Skeletal muscle cell (primary cell): ENCODE measurements around the gene ADGRA1.
"Not testable (repeated sequence)": the region's sequence is repeated elsewhere in the genome, so short reads cannot be mapped to it uniquely, and the experiment has no call there.

Experiments used
- DNase-seq: peaks from one replicate; pipeline ENCODE4 v3.0.0-alpha.2; 2010; ENCODE audit warnings: low read depth
- H3K4me3 ChIP-seq: 2 replicates; pipeline ENCODE4 v1.5.1; 2011; ENCODE audit warnings: low read depth, mild to moderate bottlenecking, control low read depth, low read length, moderate library complexity

Gene ADGRA1

DNA sequence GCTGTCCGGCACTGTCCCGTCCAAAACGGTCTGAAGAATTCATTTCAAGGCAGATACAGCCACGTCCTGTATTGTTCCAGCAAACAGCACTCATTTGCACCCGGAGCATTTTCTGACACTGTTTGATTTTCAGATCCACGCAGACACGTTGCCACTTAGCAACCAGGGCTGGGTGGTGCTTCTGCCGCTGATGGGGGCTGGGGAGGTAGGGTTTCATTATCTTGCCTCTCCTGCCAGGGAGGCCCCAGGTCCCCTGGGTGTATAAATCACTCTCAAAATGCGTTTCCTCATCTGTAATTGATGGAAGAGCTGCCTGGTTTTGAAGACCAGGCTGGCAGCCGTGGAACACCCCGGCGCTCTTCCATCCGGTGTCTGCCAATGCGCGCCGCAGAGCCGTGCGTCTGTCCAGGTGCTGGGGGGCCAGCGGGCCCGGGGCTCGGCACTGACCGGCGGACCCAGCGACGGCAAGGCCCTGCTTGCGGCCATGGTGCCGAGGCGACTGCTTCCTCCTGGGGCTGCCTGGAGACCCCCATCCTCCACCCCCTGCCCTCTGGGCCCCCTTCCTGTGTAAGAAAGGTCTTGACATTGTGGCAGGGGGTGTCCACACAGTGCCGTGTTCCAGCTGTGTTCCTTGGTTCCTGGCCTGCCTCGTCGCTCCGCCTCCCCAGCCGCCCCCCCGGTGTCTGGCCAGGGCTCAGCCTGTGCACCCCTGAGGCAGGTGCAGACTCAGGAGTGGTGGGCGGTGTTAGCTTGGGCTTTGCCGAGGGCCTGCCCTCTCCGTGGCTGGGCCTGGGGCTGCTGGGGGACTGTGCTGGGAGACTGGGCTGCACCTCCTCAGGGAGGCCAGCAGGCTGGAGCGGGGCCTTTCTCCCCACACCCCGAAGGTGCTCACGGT is 16.6 kb downstream of the ADGRA1 start:
- H3K4me3 ChIP-seq: no peak overlapping the region
- no peak for DNase-seq

DNA sequence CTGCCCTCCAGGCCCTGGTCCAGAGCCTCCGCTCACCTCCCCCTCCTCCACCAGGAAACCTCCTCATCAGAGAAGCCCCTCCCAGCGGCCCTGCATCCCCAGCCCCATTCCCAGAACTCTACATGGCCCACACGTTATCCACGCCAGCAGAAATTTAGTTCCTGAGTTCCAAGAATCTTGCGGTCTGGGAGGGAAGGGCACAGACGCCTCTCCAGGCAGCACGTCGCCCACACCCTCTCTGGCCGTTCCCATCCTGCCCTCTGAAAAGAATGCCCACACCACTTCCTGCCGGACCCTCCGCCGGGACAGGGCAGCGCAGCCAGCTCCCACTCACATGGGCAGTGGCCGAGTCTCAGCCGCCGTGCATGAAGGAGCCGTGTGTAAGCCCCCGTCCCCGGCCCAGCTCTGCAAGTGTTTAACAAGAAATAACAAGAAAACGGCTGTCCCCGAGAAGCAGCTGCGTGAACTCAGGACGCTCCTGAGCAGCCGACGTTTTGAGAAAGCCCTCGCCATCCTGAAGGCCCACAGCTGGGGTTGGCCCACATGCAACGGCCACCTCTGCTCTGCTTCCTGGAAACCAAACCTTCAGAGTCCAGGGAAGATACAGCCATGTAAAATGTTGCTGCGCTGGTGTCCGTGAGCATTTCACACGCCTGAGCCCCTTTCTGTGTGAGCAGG is 17.4 kb downstream of the ADGRA1 start:
- H3K4me3 ChIP-seq: no peak overlapping the region
- no peak for DNase-seq

DNA sequence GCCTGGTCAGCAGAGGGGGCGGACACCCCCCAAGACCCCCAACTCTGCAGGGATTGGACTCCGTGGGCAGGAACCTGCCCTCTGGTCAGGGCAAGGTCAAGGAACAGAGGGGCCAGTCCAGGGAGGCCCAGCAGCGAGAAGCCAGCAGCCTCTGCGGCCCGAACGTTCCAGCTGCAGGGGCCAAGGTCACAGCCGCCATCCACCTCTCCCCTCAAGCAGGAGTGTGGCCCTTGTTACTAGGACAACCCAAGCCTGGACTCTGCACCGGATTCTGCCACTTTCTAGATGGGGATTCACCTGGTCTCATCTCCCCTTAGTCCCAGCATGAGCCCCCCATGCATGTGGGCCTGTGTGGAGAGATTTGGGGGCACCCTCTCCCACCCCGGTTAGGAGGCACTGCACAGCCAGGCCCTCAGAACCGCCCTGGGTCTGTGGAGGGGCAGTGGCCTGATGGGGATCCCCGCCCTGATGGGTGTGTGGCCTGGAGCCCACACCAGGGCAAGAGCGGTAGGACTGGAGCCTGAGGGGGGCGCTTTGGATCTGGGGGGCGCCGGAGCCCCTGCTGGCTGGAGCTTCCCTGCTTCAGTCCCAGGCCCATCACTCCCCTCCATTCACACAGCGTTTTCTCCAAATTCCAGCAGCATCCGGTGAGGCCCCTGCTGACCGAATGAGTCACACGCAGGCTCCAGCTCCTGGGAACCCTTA is 18.1 kb downstream of the ADGRA1 start:
- no peak for DNase-seq
- H3K4me3 ChIP-seq: no peak overlapping the region

DNA sequence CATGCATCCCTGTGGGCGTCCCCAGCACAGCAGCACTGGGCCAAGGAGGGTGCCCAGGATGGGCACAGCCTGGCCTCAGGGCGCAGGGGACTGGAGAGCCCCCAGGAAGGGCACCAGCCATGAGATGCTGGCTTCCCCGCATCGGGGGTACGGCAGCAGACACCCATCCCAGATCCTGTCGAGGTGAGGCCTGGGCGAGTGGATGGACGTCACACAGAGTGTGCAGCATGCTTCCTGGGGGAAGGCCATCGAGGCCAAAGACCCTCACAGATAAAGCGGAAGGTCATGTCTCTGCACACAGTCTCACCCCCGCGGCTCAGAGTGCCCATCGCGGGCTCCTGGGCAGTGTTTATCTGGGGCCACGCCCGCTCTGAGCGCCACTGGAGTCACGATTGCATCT is 18.8 kb downstream of the ADGRA1 start:
- DNase-seq: no peak

DNA sequence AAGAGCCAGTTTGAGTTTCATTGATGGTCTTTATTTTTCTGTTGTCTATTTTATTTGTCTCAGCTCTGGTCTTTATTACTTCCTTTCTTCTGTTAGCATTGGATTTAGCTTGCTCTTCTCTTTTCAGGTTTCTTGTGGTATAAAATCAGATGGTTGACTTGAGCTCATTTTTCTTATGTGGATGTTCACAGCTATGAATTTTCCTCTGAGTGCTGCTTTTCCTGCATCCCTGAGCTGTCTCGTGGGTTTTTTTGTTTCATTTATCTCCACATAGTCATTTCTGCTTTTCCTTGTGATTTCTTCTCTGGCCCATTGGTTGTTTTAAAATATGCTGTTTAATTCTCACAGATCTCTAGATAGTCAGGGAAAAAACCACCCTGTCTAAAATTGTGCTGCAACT is 19.7 kb downstream of the ADGRA1 start:
- no peak for DNase-seq
- no peak overlapping the region for H3K4me3 ChIP-seq

More for the DNA sequence above, 18.8 kb downstream of the ADGRA1 start:
- H3K4me3 ChIP-seq: no peak overlapping the region

DNA sequence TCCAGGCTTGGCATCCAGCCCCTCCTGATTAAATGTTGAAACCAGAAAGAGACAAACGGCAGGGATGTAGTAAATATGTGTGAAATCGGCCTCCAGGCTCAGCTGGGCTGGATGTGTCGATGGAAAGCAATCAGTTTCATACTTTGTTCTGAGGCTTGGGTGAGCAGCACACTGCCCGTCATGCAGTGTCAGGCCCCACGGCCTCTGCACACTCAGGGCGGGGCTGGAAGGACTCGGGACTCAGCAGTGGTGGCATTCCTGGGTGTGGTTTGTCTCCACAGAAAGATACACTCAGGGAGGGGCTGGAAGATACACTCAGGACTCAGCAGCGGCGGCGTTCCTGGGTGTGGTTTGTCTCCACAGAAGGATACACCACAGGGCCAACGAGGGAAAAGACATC is 22.0 kb downstream of the ADGRA1 start:
- no peak overlapping the region for H3K4me3 ChIP-seq
- no peak for DNase-seq

DNA sequence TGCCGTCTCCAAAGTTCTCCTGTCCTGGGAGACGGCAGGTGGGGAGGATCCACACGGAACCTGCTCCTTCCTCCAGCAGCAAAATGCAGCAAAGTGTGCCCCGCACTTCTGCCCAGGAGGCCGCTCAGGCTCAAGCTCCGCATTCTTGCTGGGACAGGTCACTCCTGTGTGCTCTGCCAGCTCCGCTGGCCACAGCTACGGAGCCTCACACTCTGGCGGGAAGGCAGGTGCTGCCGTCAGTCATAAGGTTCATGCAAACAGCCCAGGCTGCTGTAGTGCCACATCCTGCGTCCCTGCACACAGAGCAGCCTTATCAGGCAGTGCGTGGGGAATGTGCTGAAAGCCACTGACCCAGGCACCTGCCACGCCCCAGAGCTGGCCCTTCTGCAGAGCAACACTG is 22.4 kb downstream of the ADGRA1 start:
- no peak for DNase-seq
- no peak overlapping the region for H3K4me3 ChIP-seq

DNA sequence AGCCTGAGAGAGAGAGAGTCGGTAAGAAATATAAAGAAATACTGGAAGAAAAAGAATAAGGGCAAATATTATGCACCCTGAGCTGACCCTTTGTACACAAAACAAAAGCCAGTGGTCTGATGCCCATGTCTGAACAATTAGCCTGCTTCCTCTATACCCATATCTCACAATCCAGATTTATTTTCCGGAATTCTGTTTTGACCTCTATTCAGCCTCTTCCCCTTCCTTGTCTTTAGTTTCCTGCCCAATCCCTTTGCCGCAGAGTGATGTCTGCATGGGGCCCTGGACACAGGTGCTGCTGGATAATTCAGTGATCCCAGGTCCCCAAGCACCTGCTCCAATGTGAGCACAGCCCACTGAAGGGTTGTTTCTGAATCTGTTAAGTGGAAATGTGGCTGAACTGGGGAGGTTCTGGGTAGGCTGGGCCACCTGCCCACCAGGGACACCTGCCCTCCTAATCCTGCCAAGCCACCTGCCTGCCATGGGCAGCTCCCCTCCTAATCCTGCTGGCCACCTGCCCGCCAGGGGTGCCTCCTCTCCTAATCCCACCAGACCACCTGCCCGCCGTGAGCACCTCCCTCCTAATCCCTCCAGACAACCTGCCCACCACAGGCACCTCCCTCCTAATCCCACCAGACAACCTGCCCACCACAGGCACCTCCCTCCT is 23.0 kb downstream of the ADGRA1 start:
- no peak overlapping the region for H3K4me3 ChIP-seq
- DNase-seq: no peak

DNA sequence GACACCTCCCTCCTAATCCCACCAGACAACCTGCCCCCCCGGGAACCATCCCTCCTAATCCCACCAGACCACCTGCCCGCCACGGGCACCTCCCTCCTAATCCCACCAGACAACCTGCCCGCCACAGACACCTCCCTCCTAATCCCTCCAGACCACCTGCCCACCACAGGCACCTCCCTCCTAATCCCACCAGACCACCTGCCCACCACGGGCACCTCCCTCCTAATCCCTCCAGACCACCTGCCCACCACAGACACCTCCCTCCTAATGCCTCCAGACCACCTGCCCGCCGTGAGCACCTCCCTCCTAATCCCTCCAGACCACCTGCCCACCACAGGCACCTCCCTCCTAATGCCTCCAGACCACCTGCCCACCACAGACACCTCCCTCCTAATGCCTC is 23.9 kb downstream of the ADGRA1 start:
- H3K4me3 ChIP-seq: not testable (repeated sequence)

DNA sequence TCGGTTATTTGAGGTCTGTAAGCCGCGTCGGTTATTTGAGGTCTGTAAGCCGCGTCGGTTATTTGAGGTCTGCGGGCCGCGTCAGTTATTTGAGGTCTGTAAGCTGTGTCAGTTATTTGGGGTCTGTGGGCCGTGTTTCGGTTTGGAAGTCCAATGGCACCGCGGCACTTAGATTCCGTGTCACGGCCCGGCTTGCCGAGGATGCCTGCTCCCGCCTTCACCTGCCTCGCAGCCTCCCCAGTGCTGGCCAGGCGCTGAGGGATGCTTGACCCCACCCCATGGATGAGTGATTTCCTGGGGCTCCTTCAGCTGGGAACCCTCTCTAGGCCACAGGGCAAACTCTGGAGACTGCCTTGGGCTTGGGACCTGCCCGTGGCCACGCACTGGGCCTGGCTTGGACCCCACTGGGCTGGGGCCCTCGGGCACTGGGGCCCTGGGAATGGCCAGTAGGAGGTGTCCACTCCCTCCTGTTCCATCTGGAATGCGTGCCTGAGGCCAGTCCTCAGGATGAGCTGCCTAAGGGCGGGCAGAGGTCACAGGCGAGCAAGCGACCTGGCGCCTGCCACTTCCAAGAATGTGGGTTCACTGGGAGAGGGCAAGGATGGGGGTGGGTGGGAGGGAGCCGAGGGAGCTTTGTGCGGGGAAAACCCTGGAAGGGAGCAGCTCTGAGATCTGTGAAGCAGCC is 25.6 kb downstream of the ADGRA1 start:
- no peak for DNase-seq
- H3K4me3 ChIP-seq: no peak overlapping the region

More for the DNA sequence above, 23.9 kb downstream of the ADGRA1 start:
- not testable (repeated sequence) for DNase-seq

DNA sequence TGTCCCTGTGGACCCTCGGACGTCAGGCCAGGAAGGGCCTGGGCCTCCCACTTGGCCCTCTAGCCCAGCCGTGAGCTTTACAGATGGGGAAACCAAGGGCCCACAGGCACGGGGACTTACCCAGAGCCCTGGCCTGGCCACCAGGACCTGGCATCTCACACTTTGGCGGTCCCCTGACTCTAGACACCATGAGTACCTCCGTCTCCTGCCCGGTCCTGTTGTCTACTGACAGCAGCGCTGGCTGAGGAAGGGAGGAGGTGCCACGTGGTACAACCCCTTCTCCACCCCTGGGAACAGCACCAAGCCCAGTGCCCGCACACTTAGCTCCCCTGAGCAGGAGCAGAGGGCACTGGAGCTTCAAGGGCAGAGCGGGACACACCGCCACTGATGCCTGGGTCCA is 26.1 kb downstream of the ADGRA1 start:
- no peak overlapping the region for H3K4me3 ChIP-seq
- DNase-seq: no peak

DNA sequence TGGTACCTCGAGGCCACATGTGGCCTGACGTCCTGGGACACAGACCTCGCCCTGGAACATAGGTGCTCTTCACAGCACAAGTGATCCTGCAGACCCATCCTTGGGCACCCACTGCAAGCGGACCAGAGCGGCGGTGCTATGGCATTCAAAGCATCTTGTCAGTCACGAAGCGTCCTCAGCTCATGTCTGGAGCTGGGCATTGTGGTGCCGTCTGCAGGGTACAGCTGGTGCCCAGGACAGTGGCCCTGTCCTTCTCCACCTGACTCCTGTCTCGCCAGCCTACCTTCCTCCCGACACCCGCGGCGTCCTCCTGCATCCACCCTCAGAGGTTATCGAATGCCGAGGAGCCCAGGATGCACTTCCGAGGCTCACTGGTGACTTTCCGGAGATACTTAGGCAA is 26.5 kb downstream of the ADGRA1 start:
- H3K4me3 ChIP-seq: no peak overlapping the region
- DNase-seq: no peak

DNA sequence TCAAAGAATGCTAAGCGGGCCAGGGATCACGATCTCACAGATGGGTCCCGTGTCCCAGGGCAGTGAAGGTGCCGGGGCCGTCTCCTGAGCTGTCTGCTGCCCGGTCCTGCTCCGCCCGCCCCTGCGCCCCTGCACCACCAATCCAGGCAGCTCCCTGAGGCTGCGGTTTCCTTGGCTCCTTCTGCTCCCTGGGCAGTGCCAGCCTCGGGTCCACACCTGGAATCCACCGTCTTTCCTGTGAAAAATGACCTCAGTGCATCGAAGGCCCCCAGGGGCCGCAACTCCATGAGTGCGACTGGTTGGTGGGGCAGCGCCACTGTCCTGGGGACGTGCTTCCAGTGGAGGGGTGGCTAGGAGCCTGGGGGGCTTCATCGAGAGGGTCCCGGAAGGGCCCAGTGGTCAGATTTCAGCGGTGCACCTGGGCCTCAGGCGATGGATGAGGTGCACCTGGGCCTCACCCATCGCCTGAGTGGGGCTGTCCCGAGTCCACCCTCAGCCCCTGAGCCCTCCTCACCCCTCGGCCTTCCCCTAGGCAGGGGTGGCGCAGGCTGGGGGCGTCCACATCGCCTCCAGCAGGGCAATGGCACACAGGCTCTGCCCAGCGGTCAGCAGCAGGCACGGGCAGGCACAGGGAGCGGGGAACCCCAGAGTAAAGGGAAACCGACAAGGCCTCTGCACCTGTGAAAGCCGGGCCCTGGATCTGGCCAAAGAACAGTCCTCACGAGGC is 27.2 kb downstream of the ADGRA1 start:
- H3K4me3 ChIP-seq: no peak overlapping the region
- DNase-seq: no peak

DNA sequence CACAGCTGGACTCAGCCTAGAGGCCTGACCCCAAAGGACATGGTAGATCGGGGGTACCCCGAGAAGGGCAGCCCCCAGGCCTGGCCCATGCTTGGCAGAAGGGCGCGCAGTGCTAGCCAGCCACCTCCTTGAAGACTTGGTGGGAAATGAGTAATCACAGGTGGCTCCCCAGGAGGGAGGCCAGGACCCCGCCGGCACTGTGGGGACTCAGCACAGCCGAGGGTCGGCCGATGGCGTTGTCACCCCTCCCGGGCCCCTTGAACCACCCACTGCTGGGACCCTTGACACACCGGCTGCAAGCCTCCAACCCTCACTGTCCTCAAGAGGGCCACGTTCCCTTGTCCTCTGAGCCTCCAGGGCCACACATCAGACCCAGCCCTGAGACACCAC is 27.7 kb downstream of the ADGRA1 start:
- H3K4me3 ChIP-seq: no peak overlapping the region
- no peak for DNase-seq

DNA sequence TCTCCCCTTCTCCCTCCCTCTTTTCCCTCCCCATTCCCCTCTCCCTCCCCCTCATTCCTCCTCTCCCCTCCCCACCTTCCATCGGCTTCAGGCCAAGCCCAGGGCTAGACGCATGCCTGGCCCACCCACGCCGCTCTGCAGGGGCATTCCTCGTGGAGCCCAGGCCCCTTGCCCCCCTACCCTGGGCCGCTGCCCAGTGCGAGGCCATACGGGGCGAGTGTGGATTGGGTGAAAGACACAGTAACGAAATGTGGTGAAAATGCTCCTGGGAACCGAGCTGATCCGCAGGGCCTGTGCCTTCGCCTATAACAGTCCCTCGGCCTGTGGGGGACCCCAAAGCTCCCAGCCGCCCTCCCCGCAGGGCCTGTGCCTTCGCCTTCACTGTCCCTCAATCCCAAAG is 28.3 kb downstream of the ADGRA1 start:
- no peak for DNase-seq
- no peak overlapping the region for H3K4me3 ChIP-seq

DNA sequence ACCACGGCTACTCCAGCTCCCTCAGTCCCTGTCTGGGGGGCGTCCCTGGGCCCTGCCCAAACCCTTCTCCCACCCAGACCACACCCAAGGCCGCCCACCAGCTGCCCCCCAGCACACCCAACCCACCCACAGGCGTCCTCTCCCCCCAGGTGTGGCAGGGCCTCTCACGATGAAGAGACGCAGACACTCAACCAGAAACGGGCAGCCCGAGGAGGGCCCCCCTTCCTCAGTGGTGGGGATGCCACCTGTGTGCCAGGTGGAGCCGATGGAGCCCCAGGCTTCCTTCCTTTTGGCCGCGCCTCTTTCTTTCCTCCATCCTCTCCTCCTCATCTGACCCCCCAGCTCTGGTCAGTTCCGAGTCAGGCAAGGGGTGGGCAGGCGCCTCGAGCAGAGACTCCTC is 28.7 kb downstream of the ADGRA1 start:
- no peak for DNase-seq
- H3K4me3 ChIP-seq: no peak overlapping the region

DNA sequence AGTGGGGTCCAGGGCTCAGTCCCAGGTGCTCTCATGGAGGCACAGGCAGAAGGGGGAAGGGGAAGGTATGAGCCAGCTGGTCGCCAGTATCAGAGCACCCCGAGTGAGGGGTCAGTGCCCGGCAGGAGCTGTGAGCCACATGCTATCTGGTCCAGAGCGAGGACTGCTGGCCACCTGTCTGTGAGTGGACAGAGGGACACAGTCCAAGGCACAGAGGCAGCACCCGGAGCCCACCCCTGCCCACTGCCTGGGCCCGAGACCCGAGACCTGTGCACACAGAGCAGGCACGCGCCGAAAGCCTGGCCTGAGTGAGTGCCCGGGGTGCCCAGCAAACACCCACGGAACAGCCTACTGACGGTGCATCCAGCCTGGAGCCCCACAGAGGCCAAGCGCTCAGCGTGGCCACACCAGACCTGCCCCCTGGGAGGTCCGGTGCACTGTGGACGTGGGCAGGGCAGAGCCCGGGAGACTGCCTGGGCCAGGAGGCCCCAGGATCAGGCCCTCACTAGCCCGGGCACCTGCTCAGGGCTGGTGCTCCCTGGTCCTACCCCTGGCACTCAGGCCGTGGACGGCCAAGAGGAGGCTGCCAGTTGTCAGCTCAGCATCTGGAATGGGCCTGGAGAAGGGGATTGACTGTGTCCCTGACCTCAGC is 29.4 kb downstream of the ADGRA1 start:
- no peak overlapping the region for H3K4me3 ChIP-seq
- DNase-seq: no peak

DNA sequence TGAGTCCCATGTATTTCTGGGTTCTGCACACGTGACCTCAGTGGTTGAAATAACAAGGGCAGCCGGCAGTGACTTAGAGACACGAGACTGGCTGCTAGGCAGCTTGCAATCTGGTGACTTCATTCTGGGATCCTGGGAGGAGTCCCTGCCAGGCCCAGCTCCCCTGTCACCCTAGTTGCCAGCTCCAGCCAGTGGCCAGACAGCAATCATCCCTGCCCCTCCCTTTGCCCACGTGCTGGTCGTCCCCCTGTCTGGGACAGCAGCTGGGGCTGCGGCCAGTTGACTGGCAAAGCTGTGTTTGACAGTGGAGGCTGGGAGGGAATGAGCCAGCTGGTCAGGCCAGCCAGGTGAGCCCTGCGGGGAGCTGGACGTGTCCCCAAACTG is 30.0 kb downstream of the ADGRA1 start:
- H3K4me3 ChIP-seq: no peak overlapping the region
- no peak for DNase-seq
